HFFc6 (cell line): ENCODE measurements around the gene KCNC1. TPM values are rescaled to one million over a fixed set of nuclear protein-coding genes. Genes with fewer than 3 reads are reported as not detected.
A peak's percentile ranks its signal among the peaks of the same experiment; 100 is the strongest.

Source experiments
- DNase-seq: peaks from one replicate; pipeline ENCODE4 v3.0.0-alpha.2; 2018
- H3K27ac Mint-ChIP-seq: 2 replicates; pipeline ENCODE4 v1.8.0; 2020; ENCODE audit warnings: mild to moderate bottlenecking, mixed read lengths
- H3K27me3 Mint-ChIP-seq: 2 replicates; pipeline ENCODE4 v1.8.0; 2021; ENCODE audit warnings: mild to moderate bottlenecking, moderate library complexity, mixed read lengths; ENCODE audit not compliant: insufficient read depth
- H3K36me3 Mint-ChIP-seq: 2 replicates; pipeline ENCODE4 v1.8.0; 2021; ENCODE audit warnings: low read depth, mixed read lengths
- H3K4me1 Mint-ChIP-seq: 2 replicates; pipeline ENCODE4 v1.8.0; 2020; ENCODE audit warnings: low read depth, mixed read lengths
- H3K4me3 Mint-ChIP-seq: 2 replicates; pipeline ENCODE4 v1.8.0; 2020; ENCODE audit warnings: mild to moderate bottlenecking, moderate library complexity, mixed read lengths
- H3K9me3 Mint-ChIP-seq: 2 replicates; pipeline ENCODE4 v1.8.0; 2020; ENCODE audit warnings: mild to moderate bottlenecking, mixed read lengths
- total RNA-seq, 6 experiments: library from RNA; stranded (reverse); fragmentation: NEBNext Ultra II Directional; extraction: Animal tissue kit (Norgen Biotek cat#: 25700); gene quantifications; 2 replicates in 1 of 6; 3 replicates in 5 of 6; pipeline ENCODE4 v1.2.3, GENCODE V29; 2021
- TF ChIP-seq, protein P1 (sequence below): fragments of 200-600 bp; sonication (generic); IDR thresholded peaks from 2 replicates; pipeline ENCODE4 v1.5.0; 2021; ENCODE audit warnings: antibody characterized with exemption, mild to moderate bottlenecking

Gene KCNC1
- total RNA-seq, 6 experiments from 2014 or later, result not detected

DNA sequence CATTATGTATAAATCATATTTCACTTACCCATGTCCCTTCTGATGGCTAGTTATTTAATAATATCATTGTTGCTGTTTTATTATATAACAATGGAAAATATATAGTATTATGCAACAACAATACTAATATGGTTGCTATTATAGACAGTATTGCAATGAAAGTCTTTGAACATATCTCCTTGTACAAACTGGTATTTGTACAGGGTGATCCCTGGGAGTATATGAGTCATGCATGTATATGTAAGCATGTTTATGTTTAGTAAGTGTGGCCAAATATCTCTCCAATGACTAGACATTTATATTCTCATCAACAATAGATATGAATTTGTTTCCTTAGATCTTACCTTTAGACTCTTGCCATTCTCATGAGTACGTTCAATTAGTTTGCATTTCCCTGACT is 55.9 kb downstream of the KCNC1 start:
- Mint-ChIP-seq H3K9me3 (no peaks in the 10 kb centered on the region), H3K4me3 (no peak overlapping the region), H3K36me3 (no peaks in the 10 kb centered on the region), H3K4me1 (peaks cover 35% of the 10 kb centered on the region), H3K27ac (no peak overlapping the region), H3K27me3 (peaks cover 3% of the 10 kb centered on the region; the same call in 1 of the 2 replicates)
- TF ChIP-seq, protein P1, sequence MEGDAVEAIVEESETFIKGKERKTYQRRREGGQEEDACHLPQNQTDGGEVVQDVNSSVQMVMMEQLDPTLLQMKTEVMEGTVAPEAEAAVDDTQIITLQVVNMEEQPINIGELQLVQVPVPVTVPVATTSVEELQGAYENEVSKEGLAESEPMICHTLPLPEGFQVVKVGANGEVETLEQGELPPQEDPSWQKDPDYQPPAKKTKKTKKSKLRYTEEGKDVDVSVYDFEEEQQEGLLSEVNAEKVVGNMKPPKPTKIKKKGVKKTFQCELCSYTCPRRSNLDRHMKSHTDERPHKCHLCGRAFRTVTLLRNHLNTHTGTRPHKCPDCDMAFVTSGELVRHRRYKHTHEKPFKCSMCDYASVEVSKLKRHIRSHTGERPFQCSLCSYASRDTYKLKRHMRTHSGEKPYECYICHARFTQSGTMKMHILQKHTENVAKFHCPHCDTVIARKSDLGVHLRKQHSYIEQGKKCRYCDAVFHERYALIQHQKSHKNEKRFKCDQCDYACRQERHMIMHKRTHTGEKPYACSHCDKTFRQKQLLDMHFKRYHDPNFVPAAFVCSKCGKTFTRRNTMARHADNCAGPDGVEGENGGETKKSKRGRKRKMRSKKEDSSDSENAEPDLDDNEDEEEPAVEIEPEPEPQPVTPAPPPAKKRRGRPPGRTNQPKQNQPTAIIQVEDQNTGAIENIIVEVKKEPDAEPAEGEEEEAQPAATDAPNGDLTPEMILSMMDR, result no peak
- DNase-seq, result peak; percentile 52

GRCh38 chr11:17791144-17791543 is 56.6 kb downstream of the KCNC1 start:
- Mint-ChIP-seq H3K36me3 (no peaks in the 10 kb centered on the region), H3K27me3 (peaks cover 3% of the 10 kb centered on the region; the same call in 1 of the 2 replicates), H3K27ac (no peak overlapping the region), H3K4me3 (no peak overlapping the region), H3K9me3 (no peaks in the 10 kb centered on the region), H3K4me1 (peaks cover 35% of the 10 kb centered on the region)
- TF ChIP-seq, protein P1, result no peak
- peak; percentile 13 for DNase-seq

DNA sequence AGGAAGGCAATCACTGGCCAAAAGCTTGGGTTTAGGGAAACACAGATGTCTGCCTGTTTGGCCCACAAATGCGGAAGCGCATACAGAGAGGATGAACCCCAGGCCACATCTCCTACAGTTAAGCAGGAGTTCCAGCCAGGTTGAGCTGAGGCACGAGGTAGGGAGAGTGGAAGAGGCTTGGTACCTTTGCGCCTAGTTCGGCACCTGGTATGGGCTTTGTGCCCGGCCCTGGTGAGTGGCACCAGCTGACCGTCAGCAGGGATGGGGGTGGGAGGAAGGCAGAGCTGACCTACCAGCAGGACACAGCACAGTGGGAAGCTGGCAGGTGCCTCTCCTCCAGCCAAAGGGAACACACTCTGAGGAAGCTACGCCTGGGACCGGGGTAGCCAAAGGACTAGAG is 57.6 kb downstream of the KCNC1 start:
- H3K4me3 Mint-ChIP-seq, result no peak overlapping the region
- peaks cover 3% of the 10 kb centered on the region; the same call in 1 of the 2 replicates for H3K27me3 Mint-ChIP-seq
- TF ChIP-seq, protein P1, result no peak
- H3K27ac Mint-ChIP-seq, result no peak overlapping the region
- no peak for DNase-seq
- H3K4me1 Mint-ChIP-seq, result peaks cover 26% of the 10 kb centered on the region
- H3K9me3 Mint-ChIP-seq, result no peaks in the 10 kb centered on the region
- no peaks in the 10 kb centered on the region for H3K36me3 Mint-ChIP-seq

DNA sequence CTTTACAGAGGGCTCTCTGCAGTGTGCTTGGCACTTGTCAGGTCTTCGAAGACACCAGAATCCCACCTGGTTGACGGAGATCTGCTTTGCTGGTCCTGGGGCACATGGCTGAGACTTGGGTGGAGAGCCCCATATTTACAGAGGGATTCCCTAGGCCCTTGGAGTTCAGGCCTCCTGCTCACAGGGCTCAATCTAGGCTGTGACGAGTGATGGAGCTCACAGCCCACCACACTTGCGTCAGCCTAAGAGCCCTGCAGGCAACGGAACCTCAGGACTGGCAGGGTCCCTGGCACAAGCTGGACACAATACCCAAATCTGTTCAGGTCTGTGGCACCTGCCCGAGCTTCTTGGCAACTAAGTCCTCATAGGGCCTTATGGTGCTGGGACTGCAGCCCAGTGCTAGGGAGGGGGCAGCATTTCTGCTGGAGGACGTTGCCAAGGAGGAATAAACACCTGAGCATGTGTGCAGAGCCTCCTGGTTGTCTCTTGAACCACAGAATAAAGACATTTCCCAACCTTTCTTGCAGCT is 59.1 kb downstream of the KCNC1 start:
- no peaks in the 10 kb centered on the region for H3K36me3 Mint-ChIP-seq
- TF ChIP-seq, protein P1, result no peak
- no peaks in the 10 kb centered on the region for H3K9me3 Mint-ChIP-seq
- H3K27me3 Mint-ChIP-seq, result peaks cover 3% of the 10 kb centered on the region
- no peak for DNase-seq
- H3K4me3 Mint-ChIP-seq, result no peak overlapping the region
- peaks cover 17% of the 10 kb centered on the region for H3K4me1 Mint-ChIP-seq
- H3K27ac Mint-ChIP-seq, result no peak overlapping the region

- H3K36me3 Mint-ChIP-seq, result no peaks in the 10 kb centered on the region
- peaks cover 15% of the 10 kb centered on the region for H3K4me1 Mint-ChIP-seq
- no peak for DNase-seq
- no peaks in the 10 kb centered on the region for H3K9me3 Mint-ChIP-seq
- H3K27me3 Mint-ChIP-seq, result peaks cover 3% of the 10 kb centered on the region
- no peak overlapping the region for H3K27ac Mint-ChIP-seq
- TF ChIP-seq, protein P1, result no peak
- H3K4me3 Mint-ChIP-seq, result no peak overlapping the region
Measured at GRCh38 chr11:17794981-17795380, 60.4 kb downstream of the KCNC1 start.

GRCh38 chr11:17796154-17796553 is 61.6 kb downstream of the KCNC1 start:
- Mint-ChIP-seq H3K27me3 (peaks cover 3% of the 10 kb centered on the region), H3K4me3 (no peak overlapping the region), H3K27ac (no peak overlapping the region), H3K9me3 (no peaks in the 10 kb centered on the region), H3K4me1 (peaks cover 4% of the 10 kb centered on the region), H3K36me3 (no peaks in the 10 kb centered on the region)
- DNase-seq, result no peak
- TF ChIP-seq, protein P1, result no peak
